ENCODE data around the gene DYNLT3. TPM values are rescaled to one million over a fixed set of nuclear protein-coding genes. Genes with fewer than 3 reads are reported as not detected.

The DYNLT3 gene, protein sequence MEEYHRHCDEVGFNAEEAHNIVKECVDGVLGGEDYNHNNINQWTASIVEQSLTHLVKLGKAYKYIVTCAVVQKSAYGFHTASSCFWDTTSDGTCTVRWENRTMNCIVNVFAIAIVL
- total RNA-seq: 10 to 100 TPM; 16.9 to 55.8 TPM

- peak; percentile 89 for ATAC-seq (replicated peaks)
- H3K9me3 Mint-ChIP-seq: no peaks in the 10 kb centered on the region
- H3K27ac Mint-ChIP-seq: peak within 1 kb of the TSS; percentile 94
- no peaks in the 10 kb centered on the region for H3K4me1 Mint-ChIP-seq
- H3K4me3 Mint-ChIP-seq: peak within 1 kb of the TSS; percentile 85
- no peaks in the 10 kb centered on the region for H3K27me3 Mint-ChIP-seq
- H3K36me3 Mint-ChIP-seq (ENCODE audit: low read depth): peaks cover 28% of the 10 kb centered on the region
Measured at GRCh38 chrX:37846934-37847732, at the start of gene DYNLT3. Gene DYNLT3 (minus strand): TSS chrX:37847571. CDS start chrX:37847510, 61 bp downstream.

DNA sequence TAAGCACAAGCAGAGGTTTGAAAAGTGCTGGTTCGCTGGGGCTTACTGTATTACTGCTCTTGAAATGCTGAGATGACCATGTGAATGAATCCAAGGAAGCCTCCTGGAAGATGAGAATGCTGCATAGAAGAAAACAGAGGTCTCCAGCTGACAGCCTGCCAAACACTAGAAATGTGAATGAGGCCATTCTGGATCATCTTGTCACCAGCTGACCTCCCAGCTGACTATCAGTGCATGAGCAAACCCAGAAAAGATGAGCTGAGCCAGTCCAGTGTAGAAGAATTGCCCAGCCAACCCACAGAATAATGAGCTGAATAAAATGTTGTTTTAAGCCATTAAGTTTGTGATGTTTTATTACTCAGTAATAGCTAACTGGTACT, 49.1 kb upstream of the DYNLT3 start:
- no peak overlapping the region for H3K27ac Mint-ChIP-seq
- no peaks in the 10 kb centered on the region for H3K4me1 Mint-ChIP-seq
- no peaks in the 10 kb centered on the region for H3K36me3 Mint-ChIP-seq (ENCODE audit: low read depth)
- H3K4me3 Mint-ChIP-seq: no peak overlapping the region
- H3K9me3 Mint-ChIP-seq: no peaks in the 10 kb centered on the region
- no peaks in the 10 kb centered on the region for H3K27me3 Mint-ChIP-seq
- no peak for ATAC-seq (replicated peaks)

DNA sequence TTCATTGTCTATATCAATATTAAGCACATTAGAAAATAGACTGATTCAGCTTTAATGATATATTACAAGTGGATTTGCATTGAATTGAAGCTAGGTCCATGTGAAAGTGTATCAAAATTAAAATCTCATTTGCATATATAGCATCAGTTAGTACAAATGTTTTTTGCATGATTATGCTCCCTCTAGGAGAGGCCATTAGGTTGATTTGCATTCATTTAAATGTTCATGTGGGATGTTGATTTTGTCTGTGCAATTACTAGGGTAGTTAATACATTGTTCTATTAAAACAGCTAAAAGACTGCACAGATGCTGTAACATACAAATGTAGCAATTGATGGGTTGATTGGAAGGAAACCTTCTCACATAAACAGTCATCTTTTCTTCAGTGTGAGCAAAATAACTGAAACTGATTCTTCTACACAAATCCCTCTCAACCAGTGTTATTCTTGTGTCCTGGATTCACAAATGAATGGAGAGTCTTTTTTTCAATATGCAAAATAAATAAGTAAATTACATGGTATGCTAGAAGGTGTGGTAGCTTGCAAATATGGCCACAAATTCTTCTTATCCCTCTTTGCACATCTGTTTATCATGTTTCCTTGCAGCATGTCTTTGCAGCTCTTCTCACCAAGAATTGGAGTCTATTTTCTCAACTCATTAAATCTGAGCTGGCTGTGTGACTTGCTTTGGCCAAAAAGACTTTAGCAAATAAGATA, 48.6 kb upstream of the DYNLT3 start:
- Mint-ChIP-seq H3K9me3 (no peaks in the 10 kb centered on the region), H3K27ac (no peak overlapping the region), H3K4me1 (no peaks in the 10 kb centered on the region), H3K36me3 (ENCODE audit: low read depth) (no peaks in the 10 kb centered on the region), H3K27me3 (no peaks in the 10 kb centered on the region), H3K4me3 (no peak overlapping the region)
- no peak for ATAC-seq (replicated peaks)

DNA sequence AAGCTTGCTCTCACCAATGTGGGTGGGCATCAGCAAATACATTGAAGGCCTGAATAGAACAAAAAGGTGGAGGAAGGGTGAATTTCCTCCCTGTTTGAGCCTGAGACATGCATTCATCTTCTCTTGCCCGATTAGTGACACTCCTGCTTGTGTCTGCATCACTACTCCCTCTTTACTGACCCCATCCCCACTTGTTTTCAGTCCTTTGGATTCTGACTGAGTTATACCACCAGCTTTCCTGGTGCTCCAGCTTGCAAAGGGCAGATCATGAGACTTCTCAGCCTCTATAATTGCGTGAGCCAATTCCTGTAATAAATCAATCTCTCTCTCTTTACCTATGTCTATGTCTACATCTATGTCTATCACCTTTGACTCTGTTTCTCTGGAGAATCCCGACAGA, 47.4 kb upstream of the DYNLT3 start:
- ATAC-seq (replicated peaks): no peak
- Mint-ChIP-seq H3K4me1 (no peaks in the 10 kb centered on the region), H3K36me3 (ENCODE audit: low read depth) (no peaks in the 10 kb centered on the region), H3K27me3 (no peaks in the 10 kb centered on the region), H3K9me3 (no peaks in the 10 kb centered on the region), H3K27ac (no peak overlapping the region), H3K4me3 (no peak overlapping the region)

DNA sequence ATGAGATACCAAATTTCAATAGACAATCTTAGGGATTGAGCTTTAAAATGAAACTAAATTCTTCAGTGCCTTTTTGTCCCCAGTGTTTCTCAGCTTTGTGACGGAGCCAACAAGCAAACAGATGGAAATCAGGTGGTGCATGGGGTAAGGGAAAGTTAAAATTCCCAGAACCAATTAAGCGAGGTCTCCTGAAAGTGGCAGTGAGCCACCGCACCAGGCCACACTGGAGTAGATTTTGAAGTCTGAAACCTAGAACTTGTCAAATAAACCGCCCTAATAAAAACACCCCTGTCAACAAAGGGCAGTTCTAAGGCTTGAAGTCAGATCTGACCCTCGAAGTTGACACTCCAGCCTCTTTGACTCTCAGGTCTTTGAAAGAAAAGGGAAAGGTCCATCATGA, 40.6 kb upstream of the DYNLT3 start:
- Mint-ChIP-seq H3K36me3 (ENCODE audit: low read depth) (no peaks in the 10 kb centered on the region), H3K9me3 (no peaks in the 10 kb centered on the region), H3K27me3 (no peaks in the 10 kb centered on the region), H3K4me1 (no peaks in the 10 kb centered on the region), H3K4me3 (no peak overlapping the region), H3K27ac (no peak overlapping the region)
- no peak for ATAC-seq (replicated peaks)

DNA sequence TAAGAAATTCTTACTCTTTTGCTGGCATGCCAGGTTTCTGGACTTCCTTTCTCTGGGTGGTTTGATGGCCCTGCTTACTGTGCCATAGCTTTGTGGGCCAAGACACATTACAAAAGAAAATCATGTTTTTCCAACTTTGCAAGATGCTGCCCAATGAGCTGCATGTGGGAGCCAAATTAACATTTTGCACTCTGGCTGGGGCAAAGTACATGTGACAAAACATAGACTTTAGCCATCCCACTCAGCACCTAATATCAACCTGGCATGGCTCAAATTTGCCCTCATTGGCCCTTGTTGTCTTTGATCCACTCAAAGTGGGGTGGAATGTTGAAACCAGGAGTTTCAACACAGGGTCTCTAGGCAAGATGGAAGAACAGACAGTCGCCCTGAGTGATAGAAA, 40.0 kb upstream of the DYNLT3 start:
- H3K4me1 Mint-ChIP-seq: no peaks in the 10 kb centered on the region
- peaks cover 1% of the 10 kb centered on the region for H3K27me3 Mint-ChIP-seq

DNA sequence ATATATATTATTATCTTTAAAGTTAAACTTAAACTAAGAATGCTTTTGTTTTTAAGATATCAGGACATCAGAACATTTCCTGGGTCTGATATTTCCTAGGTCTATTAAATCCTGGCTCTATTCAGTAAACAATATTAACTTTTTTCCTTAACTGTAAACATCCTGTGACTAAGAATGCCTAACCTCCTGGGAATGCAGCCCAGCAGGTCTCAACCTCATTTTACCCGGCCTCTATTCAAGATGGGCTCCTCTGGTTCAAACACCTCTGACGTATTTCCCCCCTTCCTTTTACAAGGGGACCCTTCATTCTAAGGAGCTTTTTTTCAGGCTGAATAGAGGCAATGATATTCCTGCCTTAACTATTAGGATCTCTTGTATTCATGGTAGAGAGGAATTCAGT, 35.8 kb upstream of the DYNLT3 start:
- H3K27me3 Mint-ChIP-seq: peaks cover 6% of the 10 kb centered on the region
- no peaks in the 10 kb centered on the region for H3K4me1 Mint-ChIP-seq
- no peak for ATAC-seq (replicated peaks)
- H3K4me3 Mint-ChIP-seq: no peak overlapping the region
- no peaks in the 10 kb centered on the region for H3K36me3 Mint-ChIP-seq (ENCODE audit: low read depth)
- no peaks in the 10 kb centered on the region for H3K9me3 Mint-ChIP-seq
- no peak overlapping the region for H3K27ac Mint-ChIP-seq

More for the DNA sequence above, 40.0 kb upstream of the DYNLT3 start:
- no peak for ATAC-seq (replicated peaks)
- no peak overlapping the region for H3K27ac Mint-ChIP-seq
- H3K9me3 Mint-ChIP-seq: no peaks in the 10 kb centered on the region
- H3K4me3 Mint-ChIP-seq: no peak overlapping the region
- H3K36me3 Mint-ChIP-seq (ENCODE audit: low read depth): no peaks in the 10 kb centered on the region

DNA sequence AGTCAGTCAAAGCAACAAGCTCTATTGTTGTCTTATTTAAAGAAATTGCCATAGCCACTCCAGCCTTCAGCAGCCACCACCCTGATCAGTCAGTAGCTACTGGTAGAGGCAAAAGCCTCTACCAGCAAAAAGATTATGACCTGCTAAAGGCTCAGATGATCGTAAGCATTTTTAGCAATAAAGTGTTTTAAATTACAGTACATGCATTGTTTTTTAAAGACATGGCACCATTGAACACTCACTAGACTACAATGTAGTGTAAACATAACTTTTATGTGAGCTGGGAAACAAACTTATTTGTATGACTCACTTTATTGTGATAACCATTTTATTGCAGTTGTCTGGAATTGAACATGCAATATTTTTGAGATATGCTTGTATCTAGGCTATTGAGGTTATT, 32.3 kb upstream of the DYNLT3 start:
- no peaks in the 10 kb centered on the region for H3K9me3 Mint-ChIP-seq
- no peak for ATAC-seq (replicated peaks)
- H3K27me3 Mint-ChIP-seq: peaks cover 6% of the 10 kb centered on the region
- H3K4me1 Mint-ChIP-seq: no peaks in the 10 kb centered on the region
- H3K27ac Mint-ChIP-seq: no peak overlapping the region
- H3K36me3 Mint-ChIP-seq (ENCODE audit: low read depth): no peaks in the 10 kb centered on the region
- H3K4me3 Mint-ChIP-seq: no peak overlapping the region

GRCh38 chrX:37876716-37877115, 29.3 kb upstream of the DYNLT3 start:
- H3K4me3 Mint-ChIP-seq: no peak overlapping the region
- H3K27me3 Mint-ChIP-seq: no peaks in the 10 kb centered on the region

GRCh38 chrX:37875675-37876074, 28.3 kb upstream of the DYNLT3 start:
- Mint-ChIP-seq H3K4me1 (no peaks in the 10 kb centered on the region), H3K36me3 (ENCODE audit: low read depth) (no peaks in the 10 kb centered on the region), H3K4me3 (no peak overlapping the region), H3K9me3 (no peaks in the 10 kb centered on the region), H3K27me3 (no peaks in the 10 kb centered on the region), H3K27ac (no peak overlapping the region)
- no peak for ATAC-seq (replicated peaks)

More at GRCh38 chrX:37876716-37877115, 29.3 kb upstream of the DYNLT3 start:
- H3K4me1 Mint-ChIP-seq: no peaks in the 10 kb centered on the region
- H3K36me3 Mint-ChIP-seq (ENCODE audit: low read depth): no peaks in the 10 kb centered on the region
- H3K27ac Mint-ChIP-seq: no peak overlapping the region
- no peak for ATAC-seq (replicated peaks)
- no peaks in the 10 kb centered on the region for H3K9me3 Mint-ChIP-seq

GRCh38 chrX:37873220-37873619, 25.8 kb upstream of the DYNLT3 start:
- Mint-ChIP-seq H3K27ac (no peak overlapping the region), H3K9me3 (peaks cover 4% of the 10 kb centered on the region), H3K4me3 (no peak overlapping the region), H3K4me1 (peaks cover 7% of the 10 kb centered on the region), H3K36me3 (ENCODE audit: low read depth) (no peaks in the 10 kb centered on the region), H3K27me3 (no peaks in the 10 kb centered on the region)
- ATAC-seq (replicated peaks): no peak

DNA sequence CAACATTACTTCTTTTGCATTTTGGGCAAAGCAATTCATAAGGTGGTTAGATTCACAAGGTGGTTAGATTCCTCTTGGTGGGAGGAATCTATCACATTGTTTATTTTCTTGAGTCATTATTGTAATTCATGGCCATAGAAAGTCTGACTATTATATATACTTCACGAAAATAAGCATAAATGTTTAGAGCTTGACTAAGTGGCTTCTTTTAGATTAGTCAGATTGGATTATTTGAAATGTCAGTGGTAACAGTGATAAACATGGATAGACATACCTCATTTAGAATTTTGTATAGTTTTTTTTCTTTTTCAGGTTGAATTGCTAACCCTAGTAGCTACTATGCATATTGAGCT, 24.9 kb upstream of the DYNLT3 start:
- Mint-ChIP-seq H3K9me3 (peaks cover 4% of the 10 kb centered on the region), H3K27me3 (no peaks in the 10 kb centered on the region), H3K27ac (no peak overlapping the region), H3K4me1 (peaks cover 14% of the 10 kb centered on the region), H3K36me3 (ENCODE audit: low read depth) (no peaks in the 10 kb centered on the region), H3K4me3 (no peak overlapping the region)
- ATAC-seq (replicated peaks): peak; percentile 67

- Mint-ChIP-seq H3K27me3 (no peaks in the 10 kb centered on the region), H3K4me3 (no peak overlapping the region), H3K36me3 (ENCODE audit: low read depth) (no peaks in the 10 kb centered on the region), H3K27ac (no peak overlapping the region), H3K4me1 (peaks cover 14% of the 10 kb centered on the region), H3K9me3 (peaks cover 4% of the 10 kb centered on the region)
- peak; percentile 90 for ATAC-seq (replicated peaks)
Measured at GRCh38 chrX:37871626-37872302, 24.4 kb upstream of the DYNLT3 start.

DNA sequence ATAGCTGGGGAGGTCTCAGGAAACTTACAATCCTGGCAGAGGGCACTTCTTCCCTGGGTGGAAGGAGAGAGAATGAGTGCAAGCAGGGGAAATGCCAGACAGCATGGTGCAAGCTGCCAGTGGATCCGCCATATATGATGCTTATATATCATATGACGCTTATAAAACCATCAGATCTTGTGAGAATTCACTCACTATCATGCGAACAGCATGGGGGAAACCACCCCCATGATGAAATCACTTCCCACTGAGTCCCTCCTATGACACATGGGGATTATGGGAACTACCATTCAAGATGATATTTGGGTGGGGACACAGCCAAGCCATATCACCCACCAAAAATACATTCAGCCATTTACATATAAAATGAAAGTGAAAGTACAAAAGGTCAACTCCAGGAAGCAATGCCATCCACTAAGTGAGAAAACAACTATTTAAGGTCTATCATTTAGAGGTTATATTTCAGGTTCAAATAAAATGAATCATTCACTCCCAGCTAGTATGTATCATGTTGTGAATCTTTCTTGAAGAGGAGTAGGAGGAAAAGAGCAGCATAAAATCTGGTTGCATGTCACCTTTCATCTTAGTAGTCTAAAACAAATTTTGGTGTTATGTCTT, 20.3 kb upstream of the DYNLT3 start:
- peak; percentile 53 for ATAC-seq (replicated peaks)
- peaks cover 14% of the 10 kb centered on the region for H3K4me1 Mint-ChIP-seq
- H3K9me3 Mint-ChIP-seq: peaks cover 4% of the 10 kb centered on the region
- no peaks in the 10 kb centered on the region for H3K36me3 Mint-ChIP-seq (ENCODE audit: low read depth)
- H3K27ac Mint-ChIP-seq: peak overlapping the region; percentile 65
- peak overlapping the region; percentile 24 for H3K4me3 Mint-ChIP-seq
- peaks cover 4% of the 10 kb centered on the region for H3K27me3 Mint-ChIP-seq

All from activated T-helper 17 cell treated with anti-CD3 and anti-CD28 coated beads, Interleukin-2, amount 50 U/mL, for 72 hours (primary cell).